Kidney epithelial cell (primary cell): ENCODE results near the gene RPH3AL. TPM values are rescaled to one million over a fixed set of nuclear protein-coding genes. Genes with fewer than 3 reads are reported as not detected.

Source experiments
- DNase-seq: peaks from one replicate; pipeline ENCODE4 v3.0.0-alpha.2; 2010; ENCODE audit warnings: low read depth
- H3K27me3 ChIP-seq: 2 replicates; pipeline ENCODE4 v1.6.0; 2011; ENCODE audit warnings: low read length; ENCODE audit not compliant: control insufficient read depth, insufficient read depth
- H3K36me3 ChIP-seq: 2 replicates; pipeline ENCODE4 v1.5.1; 2011; ENCODE audit warnings: low read length; ENCODE audit not compliant: control insufficient read depth, insufficient read depth
- H3K4me3 ChIP-seq: 2 replicates; pipeline ENCODE4 v1.5.1; 2011; ENCODE audit warnings: low read depth, mild to moderate bottlenecking, control low read depth, low read length
- total RNA-seq: library from RNA; depleted of rRNA; stranded (reverse); fragments of >200 nt; gene quantifications from 2 replicates; pipeline ENCODE4 v1.2.3, GENCODE V29; 2015
- TF ChIP-seq, protein P1 (sequence below): IDR thresholded peaks from 2 replicates; pipeline ENCODE4 v1.5.1; 2011; ENCODE audit warnings: mild to moderate bottlenecking, moderate library complexity, low read length, control low read depth, inconsistent platforms; ENCODE audit not compliant: insufficient read depth, poor library complexity, severe bottlenecking

RPH3AL gene
- total RNA-seq, 1 donor from 2014 or later, result 15.1 TPM

DNA sequence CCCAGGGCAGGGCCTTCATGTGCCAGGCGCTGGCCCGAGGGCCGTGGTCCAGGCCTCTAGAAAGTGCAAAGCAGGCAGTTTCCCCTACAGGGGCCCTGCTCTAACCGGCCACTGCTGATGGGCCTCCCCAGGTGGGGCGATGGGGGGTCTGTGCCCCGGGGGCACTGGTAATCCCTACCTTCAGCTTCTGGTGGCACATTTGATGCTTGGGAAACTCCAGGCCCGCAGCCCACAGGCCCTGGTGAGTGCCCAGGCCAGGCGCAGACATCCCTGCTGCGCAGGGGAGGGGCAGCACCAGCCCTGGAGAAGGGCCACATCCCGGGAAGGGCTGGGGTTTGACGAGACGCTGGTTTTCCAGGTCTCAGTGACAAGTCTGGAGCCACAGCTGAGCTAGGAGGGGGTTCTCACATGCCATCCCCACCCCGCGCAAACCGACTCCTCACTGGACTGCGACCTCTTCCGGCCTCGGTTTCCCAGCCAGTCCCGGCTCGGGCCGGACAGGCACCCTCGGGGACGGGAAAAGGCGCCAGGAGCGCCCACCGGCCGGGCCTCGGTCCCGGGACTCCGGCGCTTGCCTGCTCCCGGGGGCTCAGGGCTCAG lies 172.7 kb downstream of the RPH3AL start:
- H3K36me3 ChIP-seq, result peaks cover 1% of the 10 kb centered on the region
- TF ChIP-seq, protein P1, sequence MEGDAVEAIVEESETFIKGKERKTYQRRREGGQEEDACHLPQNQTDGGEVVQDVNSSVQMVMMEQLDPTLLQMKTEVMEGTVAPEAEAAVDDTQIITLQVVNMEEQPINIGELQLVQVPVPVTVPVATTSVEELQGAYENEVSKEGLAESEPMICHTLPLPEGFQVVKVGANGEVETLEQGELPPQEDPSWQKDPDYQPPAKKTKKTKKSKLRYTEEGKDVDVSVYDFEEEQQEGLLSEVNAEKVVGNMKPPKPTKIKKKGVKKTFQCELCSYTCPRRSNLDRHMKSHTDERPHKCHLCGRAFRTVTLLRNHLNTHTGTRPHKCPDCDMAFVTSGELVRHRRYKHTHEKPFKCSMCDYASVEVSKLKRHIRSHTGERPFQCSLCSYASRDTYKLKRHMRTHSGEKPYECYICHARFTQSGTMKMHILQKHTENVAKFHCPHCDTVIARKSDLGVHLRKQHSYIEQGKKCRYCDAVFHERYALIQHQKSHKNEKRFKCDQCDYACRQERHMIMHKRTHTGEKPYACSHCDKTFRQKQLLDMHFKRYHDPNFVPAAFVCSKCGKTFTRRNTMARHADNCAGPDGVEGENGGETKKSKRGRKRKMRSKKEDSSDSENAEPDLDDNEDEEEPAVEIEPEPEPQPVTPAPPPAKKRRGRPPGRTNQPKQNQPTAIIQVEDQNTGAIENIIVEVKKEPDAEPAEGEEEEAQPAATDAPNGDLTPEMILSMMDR, result no peak

DNA sequence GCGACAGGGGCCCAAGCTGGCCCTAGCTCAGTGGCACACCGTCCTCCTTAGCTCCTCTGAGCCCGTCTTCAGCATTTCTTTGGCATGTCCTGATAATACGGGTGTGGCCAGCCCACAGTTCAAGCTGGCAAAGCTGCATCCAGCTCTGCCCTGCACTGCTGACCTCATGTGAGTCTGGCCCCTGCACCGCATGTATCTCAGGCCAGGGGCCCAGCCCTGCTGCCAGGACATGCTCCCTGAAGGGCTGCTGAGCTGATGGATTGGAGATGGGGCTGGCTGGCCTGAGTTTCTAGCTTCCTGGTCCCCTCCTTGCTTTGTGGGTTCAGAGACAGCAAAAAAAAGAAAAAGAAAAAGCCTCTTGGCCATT lies 173.6 kb downstream of the RPH3AL start:
- no peaks in the 10 kb centered on the region for H3K27me3 ChIP-seq
- TF ChIP-seq, protein P1, result no peak
- peak overlapping the region; percentile 62 for H3K4me3 ChIP-seq
- H3K36me3 ChIP-seq, result peaks cover 1% of the 10 kb centered on the region
- no peak for DNase-seq

More for the DNA sequence above, 172.7 kb downstream of the RPH3AL start:
- no peak for DNase-seq
- peak overlapping the region; percentile 62 for H3K4me3 ChIP-seq
- peaks cover 2% of the 10 kb centered on the region for H3K27me3 ChIP-seq

DNA sequence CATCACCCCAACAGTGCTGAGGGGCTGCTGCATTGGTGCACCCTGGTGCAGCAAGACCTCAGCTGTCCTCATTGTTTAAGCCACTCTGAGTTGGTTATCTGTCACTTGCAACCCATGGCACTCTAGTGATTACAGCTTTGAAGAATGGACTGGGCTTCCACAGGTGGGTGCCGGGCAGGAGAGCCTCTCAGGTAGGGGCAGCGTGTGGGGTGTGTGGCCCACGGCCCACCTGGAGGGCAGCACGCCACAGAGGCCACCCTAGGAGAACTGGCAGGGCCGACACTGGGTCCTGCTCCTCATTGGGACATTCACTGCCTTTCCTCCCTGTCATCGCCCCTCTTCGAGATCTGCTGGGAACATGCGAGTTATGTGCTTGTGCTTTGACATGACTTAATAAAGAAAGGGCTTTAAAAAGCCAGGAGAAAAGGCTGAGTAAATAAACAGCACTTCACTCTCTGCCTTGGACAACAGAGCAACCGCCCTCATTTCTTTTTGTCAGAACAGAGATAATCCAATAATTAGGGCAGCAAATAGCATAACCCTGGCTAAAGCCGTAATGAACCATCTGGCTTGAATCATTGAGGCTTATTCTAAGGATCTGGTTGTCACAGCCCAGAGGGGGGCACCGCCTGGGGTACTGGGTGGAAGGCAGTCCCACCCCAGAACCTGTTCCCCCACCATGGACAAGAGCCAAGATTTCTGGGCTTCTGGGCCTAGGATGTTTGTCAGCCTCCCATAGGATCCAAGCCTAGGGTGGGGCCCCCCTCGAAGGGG lies 174.1 kb downstream of the RPH3AL start:
- TF ChIP-seq, protein P1, result no peak
- Histone ChIP-seq H3K4me3 (peak overlapping the region; percentile 62), H3K27me3 (no peaks in the 10 kb centered on the region), H3K36me3 (peaks cover 1% of the 10 kb centered on the region)
- DNase-seq, result no peak

DNA sequence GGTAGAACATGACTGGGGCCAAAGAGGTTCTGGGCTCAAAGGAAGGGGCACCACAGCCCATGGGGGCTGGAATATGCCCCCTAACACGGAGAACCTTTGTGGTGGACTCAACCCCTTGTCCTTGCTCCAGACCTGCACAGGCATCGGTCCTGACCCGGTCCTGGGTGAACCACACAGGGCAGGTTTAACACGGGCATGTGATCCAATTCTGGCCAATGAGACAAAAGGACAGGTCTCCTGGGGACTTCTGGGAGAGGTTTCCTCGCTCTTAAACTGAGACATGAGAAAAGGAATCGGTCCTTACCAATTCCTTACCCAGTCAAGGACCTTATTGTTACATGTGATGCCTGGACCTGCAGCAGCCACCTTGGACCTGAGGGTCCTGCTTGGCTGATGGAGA lies 174.8 kb downstream of the RPH3AL start:
- TF ChIP-seq, protein P1, result no peak
- peaks cover 1% of the 10 kb centered on the region for H3K36me3 ChIP-seq
- H3K4me3 ChIP-seq, result no peak overlapping the region
- no peak for DNase-seq
- no peaks in the 10 kb centered on the region for H3K27me3 ChIP-seq

DNA sequence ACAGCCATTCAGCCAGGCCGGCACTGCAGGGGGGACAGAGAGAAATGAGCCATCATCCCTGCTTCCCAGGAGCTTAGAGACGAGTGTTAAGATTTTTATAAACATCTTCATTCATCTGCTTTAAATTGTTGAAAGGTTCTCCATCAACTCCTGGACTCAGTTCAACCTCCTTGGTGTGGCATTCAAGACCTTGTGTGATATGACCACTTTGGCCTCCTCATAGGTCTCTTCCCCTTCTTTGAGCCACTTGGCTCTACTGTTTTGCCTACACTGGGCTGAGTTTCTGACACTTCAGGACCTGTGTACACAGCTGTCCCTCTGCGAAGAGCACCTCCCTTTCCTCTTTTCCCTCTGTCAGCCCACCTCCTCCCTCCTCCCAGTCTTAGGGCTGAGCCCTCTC lies 175.5 kb downstream of the RPH3AL start:
- TF ChIP-seq, protein P1, result no peak
- Histone ChIP-seq H3K27me3 (no peaks in the 10 kb centered on the region), H3K36me3 (peaks cover 1% of the 10 kb centered on the region), H3K4me3 (no peak overlapping the region)
- no peak for DNase-seq
